Upper lobe of right lung (tissue), 1 donor: ENCODE measurements around the gene GAD1. TPM values are rescaled to one million over a fixed set of nuclear protein-coding genes. Genes with fewer than 3 reads are reported as not detected.

Experiments used
- ATAC-seq: fragments of 200-7000 bp; cut with Tn5 transposase; one replicate; pipeline ENCODE4 v1.9.1; 2020; ENCODE audit warnings: mild to moderate bottlenecking, moderate library complexity
- DNase-seq: peaks from one replicate; pipeline ENCODE4 v3.0.0-alpha.2; 2020
- H3K27ac ChIP-seq: fragments of 200-600 bp; one replicate; pipeline ENCODE4 v1.8.0; 2022
- H3K27me3 ChIP-seq: fragments of 200-600 bp; one replicate; pipeline ENCODE4 v1.8.0; 2022; ENCODE audit warnings: mild to moderate bottlenecking
- H3K36me3 ChIP-seq: fragments of 200-600 bp; one replicate; pipeline ENCODE4 v1.8.0; 2022
- H3K4me1 ChIP-seq: fragments of 200-600 bp; one replicate; pipeline ENCODE4 v1.8.0; 2022
- H3K4me3 ChIP-seq: fragments of 200-600 bp; one replicate; pipeline ENCODE4 v1.8.0; 2022; ENCODE audit warnings: mild to moderate bottlenecking
- H3K9me3 ChIP-seq: fragments of 200-600 bp; one replicate; pipeline ENCODE4 v1.8.0; 2022
- intact Hi-C: fragments of 100-400 bp; cut with DNase I; formaldehyde crosslinking; loops from one replicate; pipeline ENCODE4 v1.11.0; 2022
- total RNA-seq: library from RNA; stranded (reverse); fragmentation: NEBNext Ultra II Directional; extraction: Animal tissue kit (Norgen Biotek cat#: 25700); gene quantifications from one replicate; pipeline ENCODE4 v1.2.1, GENCODE V29; 2021
- TF ChIP-seq, protein P1 (sequence below): fragments of 200-600 bp; IDR thresholded peaks from one replicate; pipeline ENCODE4 v1.8.0; 2022; ENCODE audit warnings: antibody characterized with exemption
- donor health status: DM: no; HTN: yes; CAD: no; lungs with severe emphysema.

The GAD1 gene
- total RNA-seq, 1 donor from 2014 or later: not detected

DNA sequence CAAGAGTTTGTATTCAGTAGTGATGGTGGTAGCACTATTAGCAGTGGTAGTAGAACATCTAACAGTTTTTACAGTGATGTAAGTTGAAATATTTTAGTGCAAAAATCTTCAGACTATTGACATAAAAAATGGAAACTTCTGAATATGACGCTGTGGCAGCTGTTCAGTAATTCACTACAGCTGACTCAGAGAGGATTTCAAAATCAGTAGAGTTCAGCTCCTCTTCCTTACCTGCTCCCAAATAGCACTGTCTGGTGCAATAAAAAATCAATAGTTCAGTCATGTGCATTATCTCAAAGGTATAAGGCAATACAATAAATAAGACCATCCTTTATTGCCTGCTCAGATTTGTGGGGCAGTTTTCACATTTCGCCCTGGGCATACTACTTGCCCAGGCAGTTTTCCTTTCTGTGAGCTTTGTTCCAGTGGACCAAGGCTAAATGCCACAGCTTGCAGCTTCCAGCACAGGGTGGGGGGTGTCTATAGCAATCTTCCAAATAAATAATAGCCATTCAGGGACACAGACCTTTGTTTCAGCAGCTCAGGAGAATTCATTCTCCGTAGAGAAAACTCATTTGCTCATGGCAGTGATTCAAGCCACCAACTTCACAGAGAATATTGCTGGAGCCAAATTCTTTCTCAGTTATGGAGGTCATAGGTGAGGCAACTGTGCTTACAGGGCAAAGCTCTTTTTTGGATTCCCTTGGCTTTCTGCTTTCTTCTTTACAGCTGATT lies 78.5 kb downstream of the GAD1 start:
- DNase-seq (no peak), ATAC-seq (no peak)
- no peak overlapping the region for H3K4me3 ChIP-seq
- no peaks in the 10 kb centered on the region for H3K36me3 ChIP-seq
- H3K9me3 ChIP-seq: no peaks in the 10 kb centered on the region
- H3K27ac ChIP-seq: no peak overlapping the region
- TF ChIP-seq, protein P1, sequence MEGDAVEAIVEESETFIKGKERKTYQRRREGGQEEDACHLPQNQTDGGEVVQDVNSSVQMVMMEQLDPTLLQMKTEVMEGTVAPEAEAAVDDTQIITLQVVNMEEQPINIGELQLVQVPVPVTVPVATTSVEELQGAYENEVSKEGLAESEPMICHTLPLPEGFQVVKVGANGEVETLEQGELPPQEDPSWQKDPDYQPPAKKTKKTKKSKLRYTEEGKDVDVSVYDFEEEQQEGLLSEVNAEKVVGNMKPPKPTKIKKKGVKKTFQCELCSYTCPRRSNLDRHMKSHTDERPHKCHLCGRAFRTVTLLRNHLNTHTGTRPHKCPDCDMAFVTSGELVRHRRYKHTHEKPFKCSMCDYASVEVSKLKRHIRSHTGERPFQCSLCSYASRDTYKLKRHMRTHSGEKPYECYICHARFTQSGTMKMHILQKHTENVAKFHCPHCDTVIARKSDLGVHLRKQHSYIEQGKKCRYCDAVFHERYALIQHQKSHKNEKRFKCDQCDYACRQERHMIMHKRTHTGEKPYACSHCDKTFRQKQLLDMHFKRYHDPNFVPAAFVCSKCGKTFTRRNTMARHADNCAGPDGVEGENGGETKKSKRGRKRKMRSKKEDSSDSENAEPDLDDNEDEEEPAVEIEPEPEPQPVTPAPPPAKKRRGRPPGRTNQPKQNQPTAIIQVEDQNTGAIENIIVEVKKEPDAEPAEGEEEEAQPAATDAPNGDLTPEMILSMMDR: no peak
- H3K4me1 ChIP-seq: no peaks in the 10 kb centered on the region
- intact Hi-C loops: no loop called here
- H3K27me3 ChIP-seq: no peaks in the 10 kb centered on the region

DNA sequence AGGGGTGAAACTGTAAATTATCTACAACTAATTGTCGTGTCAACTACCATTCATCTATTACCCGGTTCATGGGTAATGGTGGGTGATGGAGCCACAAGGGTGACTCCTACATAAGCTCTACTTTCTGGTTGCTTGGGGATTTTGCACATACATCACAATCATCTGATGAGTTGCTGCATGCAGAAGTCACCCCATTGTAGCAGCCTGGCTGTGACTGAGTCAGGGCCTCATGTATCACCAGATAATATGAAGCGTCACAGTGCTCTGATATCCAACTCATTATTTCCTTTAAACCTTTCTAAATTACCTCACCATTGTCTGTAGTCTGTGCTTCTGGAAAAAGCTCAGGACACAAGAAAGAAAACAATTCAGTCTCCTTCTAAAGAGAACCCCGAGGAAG lies 79.9 kb downstream of the GAD1 start:
- Histone ChIP-seq H3K4me3 (no peak overlapping the region), H3K4me1 (no peaks in the 10 kb centered on the region), H3K27ac (no peak overlapping the region), H3K36me3 (no peaks in the 10 kb centered on the region), H3K27me3 (no peaks in the 10 kb centered on the region), H3K9me3 (no peaks in the 10 kb centered on the region)
- intact Hi-C loops: no loop called here
- TF ChIP-seq, protein P1: no peak
- DNase-seq (no peak), ATAC-seq (no peak)

DNA sequence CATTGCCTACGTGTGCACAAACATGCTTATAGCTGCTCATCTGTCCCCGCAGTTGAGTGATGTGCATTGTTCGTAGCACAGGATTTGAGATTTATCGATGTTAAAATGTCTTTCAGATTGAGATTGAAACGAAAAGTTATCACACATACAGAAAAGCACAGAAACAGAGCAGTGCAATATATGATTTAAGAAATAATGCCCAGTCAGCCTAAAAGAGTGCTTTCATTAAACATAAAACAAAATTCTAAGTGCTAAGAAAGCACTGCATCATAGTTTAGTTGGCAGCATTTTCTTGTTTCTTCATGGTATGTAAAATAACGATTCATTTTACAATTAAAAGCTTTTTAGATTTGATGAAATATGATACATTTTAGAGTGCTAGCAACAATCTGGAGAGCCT lies 80.4 kb downstream of the GAD1 start:
- Histone ChIP-seq H3K27ac (no peak overlapping the region), H3K9me3 (no peaks in the 10 kb centered on the region), H3K36me3 (no peaks in the 10 kb centered on the region), H3K27me3 (no peaks in the 10 kb centered on the region), H3K4me3 (no peak overlapping the region), H3K4me1 (no peaks in the 10 kb centered on the region)
- TF ChIP-seq, protein P1: no peak
- DNase-seq: no peak
- ATAC-seq: no peak
- intact Hi-C loops: no loop called here

DNA sequence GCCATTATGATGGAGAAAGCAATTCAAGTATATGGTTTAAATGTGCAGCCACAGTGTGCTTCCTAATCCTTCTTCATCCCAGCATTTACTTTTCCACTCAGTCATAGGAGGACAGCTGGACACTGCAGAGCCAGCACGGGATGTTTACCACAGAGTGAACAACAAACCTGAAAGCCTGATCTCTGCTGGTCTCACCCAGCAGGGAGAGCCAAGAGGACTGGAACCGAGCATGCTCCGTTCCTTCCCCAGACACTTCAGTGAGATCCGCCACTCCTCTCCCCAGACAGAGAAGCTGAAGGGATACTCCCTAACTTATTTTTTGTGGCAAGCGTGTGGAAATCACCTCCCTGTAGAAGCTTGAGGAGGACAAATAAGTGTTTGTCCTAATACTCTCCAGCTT lies 89.2 kb downstream of the GAD1 start:
- Histone ChIP-seq H3K36me3 (no peaks in the 10 kb centered on the region), H3K27ac (no peak overlapping the region), H3K4me1 (no peaks in the 10 kb centered on the region), H3K9me3 (peaks cover 6% of the 10 kb centered on the region), H3K4me3 (no peak overlapping the region), H3K27me3 (no peaks in the 10 kb centered on the region)
- ATAC-seq: no peak
- TF ChIP-seq, protein P1: no peak
- intact Hi-C loops: no loop called here
- DNase-seq: no peak

Other genes starting within 250 kb of the GAD1 start
- 2.5 TPM for gene SP5, start 101.5 kb upstream of the GAD1 start, total RNA-seq
- 5.6 TPM for gene ERICH2, start 46.5 kb upstream of the GAD1 start, total RNA-seq
- gene GORASP2, start 112.4 kb downstream of the GAD1 start, total RNA-seq: 69.7 TPM